Mesenchymal stem cell (in vitro differentiated cells and primary cell): ENCODE data around the gene RABAC1.
A peak's percentile ranks its signal among the peaks of the same experiment; 100 is the strongest.
"Not testable (repeated sequence)": the region's sequence is repeated elsewhere in the genome, so short reads cannot be mapped to it uniquely, and the experiment has no call there.

ENCODE experiments used
- DNase-seq: peaks from one replicate; pipeline ENCODE4 v3.0.0-alpha.2; 2013
- H2AFZ ChIP-seq: one replicate; pipeline ENCODE4 v1.6.1; 2013; ENCODE audit warnings: low read depth, mild to moderate bottlenecking, control low read depth, inconsistent platforms, low read length, moderate library complexity
- H2AK5ac ChIP-seq: 2 replicates; pipeline ENCODE4 v1.6.1; 2013; ENCODE audit warnings: low read length, moderate library complexity, mild to moderate bottlenecking, inconsistent platforms; ENCODE audit not compliant: severe bottlenecking
- H2BK120ac ChIP-seq: one replicate; pipeline ENCODE4 v1.6.1; 2013; ENCODE audit warnings: low read depth, mild to moderate bottlenecking, inconsistent platforms, low read length, moderate library complexity
- H2BK12ac ChIP-seq, 2 experiments: one replicate each; pipeline ENCODE4 v1.6.1; 2013; ENCODE audit warnings: inconsistent platforms in 2 of 2, low read length in 2 of 2, mild to moderate bottlenecking in 2 of 2, moderate library complexity in 2 of 2, control low read depth in 1 of 2
- H2BK15ac ChIP-seq: one replicate; pipeline ENCODE4 v1.6.1; 2013; ENCODE audit warnings: mild to moderate bottlenecking, low read depth, inconsistent platforms; ENCODE audit not compliant: poor library complexity, severe bottlenecking
- H2BK5ac ChIP-seq: 2 replicates; pipeline ENCODE4 v1.6.1; 2013; ENCODE audit warnings: low read depth, mild to moderate bottlenecking, low read length, control low read depth, inconsistent platforms; ENCODE audit not compliant: poor library complexity, severe bottlenecking
- H3K14ac ChIP-seq, 2 experiments: one replicate each; pipeline ENCODE4 v1.6.1; 2013; ENCODE audit warnings: inconsistent platforms in 2 of 2, low read length in 2 of 2, control low read depth in 1 of 2, mild to moderate bottlenecking in 1 of 2, moderate library complexity in 1 of 2
- H3K18ac ChIP-seq, 2 experiments: one replicate each; pipeline ENCODE4 v1.6.1; 2013; ENCODE audit warnings: inconsistent platforms in 2 of 2, low read length in 2 of 2, control low read depth in 1 of 2, low read depth in 1 of 2, mild to moderate bottlenecking in 1 of 2
- H3K23ac ChIP-seq, 2 experiments: one replicate each; pipeline ENCODE4 v1.6.1; 2013; ENCODE audit warnings: inconsistent platforms in 2 of 2, low read length in 2 of 2, mild to moderate bottlenecking in 2 of 2, moderate library complexity in 2 of 2, control low read depth in 1 of 2
- H3K27ac ChIP-seq: 2 replicates; pipeline ENCODE4 v1.5.1; 2013; ENCODE audit warnings: mild to moderate bottlenecking, moderate library complexity, low read length, control low read depth, inconsistent platforms; ENCODE audit not compliant: poor library complexity, severe bottlenecking
- H3K27me3 ChIP-seq, 2 experiments: 2 replicates each; pipeline versions ENCODE4 v1.6.1 to v1.7.0; 2013; ENCODE audit warnings: low read length in 2 of 2, mild to moderate bottlenecking in 2 of 2, moderate library complexity in 2 of 2, control low read depth in 1 of 2, inconsistent platforms in 1 of 2; ENCODE audit not compliant: control insufficient read depth in 1 of 2, insufficient read depth in 1 of 2
- H3K36me3 ChIP-seq, 2 experiments: 2 replicates each; pipeline versions ENCODE4 v1.6.1 to v1.7.0; 2013; ENCODE audit warnings: low read length in 2 of 2, control low read depth in 1 of 2, inconsistent platforms in 1 of 2, low read depth in 1 of 2, mild to moderate bottlenecking in 1 of 2; ENCODE audit not compliant: insufficient read depth in 2 of 2, control insufficient read depth in 1 of 2
- H3K4ac ChIP-seq, 2 experiments: one replicate each; pipeline ENCODE4 v1.6.1; 2013; ENCODE audit warnings: inconsistent platforms in 2 of 2, low read length in 2 of 2, mild to moderate bottlenecking in 2 of 2, moderate library complexity in 2 of 2, control low read depth in 1 of 2, low read depth in 1 of 2
- H3K4me1 ChIP-seq: 2 replicates; pipeline ENCODE4 v1.6.1; 2013; ENCODE audit warnings: low read depth, low read length, control low read depth; ENCODE audit not compliant: control insufficient read depth, insufficient read depth
- H3K4me2 ChIP-seq: 2 replicates; pipeline ENCODE4 v1.6.1; 2013; ENCODE audit warnings: low read length, mild to moderate bottlenecking, inconsistent platforms; ENCODE audit not compliant: poor library complexity, severe bottlenecking
- H3K4me3 ChIP-seq, 2 experiments: 2 replicates each; pipeline versions ENCODE4 v1.5.1 to v1.7.0; 2013; ENCODE audit warnings: low read length in 2 of 2, mild to moderate bottlenecking in 2 of 2, control low read depth in 1 of 2, low read depth in 1 of 2; ENCODE audit not compliant: insufficient read depth in 1 of 2
- H3K79me1 ChIP-seq: replicated peaks from 2 replicates; pipeline ENCODE4 v1.6.1; 2013; ENCODE audit warnings: mild to moderate bottlenecking, control low read depth, low read length, inconsistent platforms; ENCODE audit not compliant: poor library complexity, severe bottlenecking
- H3K9ac ChIP-seq: 2 replicates; pipeline ENCODE4 v1.7.0; 2013; ENCODE audit warnings: mild to moderate bottlenecking, low read length, moderate library complexity
- H3K9me3 ChIP-seq: 2 replicates; pipeline ENCODE4 v1.7.0; 2013; ENCODE audit warnings: mild to moderate bottlenecking, low read length; ENCODE audit not compliant: control insufficient read depth
- H4K8ac ChIP-seq: one replicate; pipeline ENCODE4 v1.6.1; 2013; ENCODE audit warnings: inconsistent platforms, mild to moderate bottlenecking, low read length, moderate library complexity
- H4K91ac ChIP-seq: one replicate; pipeline ENCODE4 v1.6.1; 2013; ENCODE audit warnings: mild to moderate bottlenecking, low read length, inconsistent platforms
- WGBS: methylation state at CpG from one replicate; pipeline ENCODE4 v1.1.7; 2013; ENCODE audit warnings: mixed read lengths; 5-methylcytosine and 5-hydroxymethylcytosine counted together

Gene RABAC1

DNA sequence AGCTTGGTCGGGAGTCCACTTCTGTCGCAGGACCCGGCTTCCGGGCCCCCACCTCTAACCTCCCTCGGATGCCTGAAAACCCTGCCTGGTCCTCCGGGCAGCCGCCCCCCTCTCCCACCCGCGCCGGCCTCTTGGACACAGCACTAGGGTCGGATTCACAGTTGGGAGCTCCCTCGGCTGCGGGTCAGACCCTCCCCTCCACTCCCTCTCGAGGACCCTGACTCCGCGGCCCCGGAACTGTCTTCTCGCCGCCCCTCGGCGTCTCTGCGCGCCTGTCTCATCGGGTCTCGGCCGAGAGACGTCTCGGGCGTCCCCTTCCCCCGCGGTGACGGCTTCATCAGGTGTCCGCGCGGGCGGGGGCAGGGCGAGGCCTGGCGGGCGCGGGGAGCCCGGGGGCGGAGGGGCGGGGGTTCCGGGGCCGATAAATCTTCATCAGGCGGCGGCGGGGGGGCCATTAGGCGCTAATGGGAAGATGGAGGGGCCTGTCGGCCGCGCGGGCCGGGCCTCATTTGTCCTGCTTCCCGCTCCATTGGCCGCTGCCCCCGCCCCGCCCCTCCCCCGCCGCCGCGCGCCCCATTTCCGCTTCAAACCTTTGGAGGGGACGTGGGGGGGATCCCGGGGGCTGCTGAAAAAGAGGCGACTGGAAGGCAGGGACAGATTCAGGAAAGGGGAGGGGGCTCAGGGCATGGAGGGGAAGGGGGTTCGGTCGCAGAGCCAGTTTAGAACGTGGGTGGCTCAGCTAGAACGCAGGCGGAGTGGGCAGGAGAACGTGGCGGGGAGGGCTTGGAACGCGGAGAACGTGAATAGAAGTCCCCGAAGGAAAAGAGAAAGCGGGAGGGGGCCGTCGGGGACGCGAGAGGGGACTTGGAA is 19.0 kb downstream of the RABAC1 start:
- Histone ChIP-seq H3K27me3 (peaks cover 20 to 23% of the 10 kb centered on the region in 2 experiments), H2BK120ac (peak overlapping the region; percentile 98), H3K18ac (peak overlapping the region; percentile 88 to 90), H2BK12ac (no peak overlapping the region), H2AFZ (peak overlapping the region; percentile 74), H4K8ac (peak overlapping the region; percentile 92), H3K9ac (peak overlapping the region; percentile 75), H3K9me3 (no peaks in the 10 kb centered on the region), H3K14ac (peak overlapping the region in 1 of 2 experiments; percentile 79), H3K23ac (peak overlapping the region in 1 of 2 experiments; percentile 92), H2BK15ac (peak overlapping the region; percentile 78), H3K4me3 (peak overlapping the region; percentile 62 to 74), H2BK5ac (no peak overlapping the region), H2AK5ac (no peak overlapping the region), H3K79me1 (no peaks in the 10 kb centered on the region), H4K91ac (peak overlapping the region; percentile 85), H3K4ac (peak overlapping the region; percentile 39 to 71), H3K4me1 (peaks cover 9% of the 10 kb centered on the region), H3K27ac (no peak overlapping the region), H3K4me2 (peak overlapping the region; percentile 96), H3K36me3 (no peaks in the 10 kb centered on the region)
- DNase-seq = peak; percentile 33
- 1% methylated on average over 69 of the region's 83 CpGs for WGBS

DNA sequence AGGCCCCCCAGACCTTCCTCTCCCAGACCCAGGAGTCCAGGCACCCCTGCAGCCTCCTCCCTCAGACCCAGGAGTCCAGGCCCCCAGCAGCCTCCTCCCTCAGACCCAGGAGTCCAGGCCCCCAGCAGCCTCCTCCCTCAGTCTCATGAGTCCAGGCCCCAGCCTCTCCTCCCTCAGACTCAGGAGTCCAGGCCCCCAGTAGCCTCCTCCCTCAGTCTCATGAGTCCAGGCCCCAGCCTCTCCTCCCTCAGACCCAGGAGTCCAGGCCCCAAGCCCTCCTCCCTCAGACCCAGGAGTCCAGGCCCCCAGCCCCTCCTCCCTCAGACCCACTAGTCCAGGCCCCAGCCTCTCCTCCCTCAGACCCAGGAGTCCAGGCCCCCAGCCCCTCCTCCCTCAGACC is 19.9 kb downstream of the RABAC1 start:
- H3K79me1 ChIP-seq, H3K4me2 ChIP-seq, H2AFZ ChIP-seq, H3K23ac ChIP-seq, H4K91ac ChIP-seq, H3K36me3 ChIP-seq, H3K27ac ChIP-seq, H3K9me3 ChIP-seq, H2AK5ac ChIP-seq, H3K4ac ChIP-seq, H2BK5ac ChIP-seq, H3K4me3 ChIP-seq, H2BK15ac ChIP-seq, H2BK12ac ChIP-seq, H4K8ac ChIP-seq, H3K18ac ChIP-seq, DNase-seq, H2BK120ac ChIP-seq, H3K4me1 ChIP-seq, H3K14ac ChIP-seq, H3K9ac ChIP-seq: not testable (repeated sequence)
- peaks cover 29 to 31% of the 10 kb centered on the region in 2 experiments for H3K27me3 ChIP-seq

DNA sequence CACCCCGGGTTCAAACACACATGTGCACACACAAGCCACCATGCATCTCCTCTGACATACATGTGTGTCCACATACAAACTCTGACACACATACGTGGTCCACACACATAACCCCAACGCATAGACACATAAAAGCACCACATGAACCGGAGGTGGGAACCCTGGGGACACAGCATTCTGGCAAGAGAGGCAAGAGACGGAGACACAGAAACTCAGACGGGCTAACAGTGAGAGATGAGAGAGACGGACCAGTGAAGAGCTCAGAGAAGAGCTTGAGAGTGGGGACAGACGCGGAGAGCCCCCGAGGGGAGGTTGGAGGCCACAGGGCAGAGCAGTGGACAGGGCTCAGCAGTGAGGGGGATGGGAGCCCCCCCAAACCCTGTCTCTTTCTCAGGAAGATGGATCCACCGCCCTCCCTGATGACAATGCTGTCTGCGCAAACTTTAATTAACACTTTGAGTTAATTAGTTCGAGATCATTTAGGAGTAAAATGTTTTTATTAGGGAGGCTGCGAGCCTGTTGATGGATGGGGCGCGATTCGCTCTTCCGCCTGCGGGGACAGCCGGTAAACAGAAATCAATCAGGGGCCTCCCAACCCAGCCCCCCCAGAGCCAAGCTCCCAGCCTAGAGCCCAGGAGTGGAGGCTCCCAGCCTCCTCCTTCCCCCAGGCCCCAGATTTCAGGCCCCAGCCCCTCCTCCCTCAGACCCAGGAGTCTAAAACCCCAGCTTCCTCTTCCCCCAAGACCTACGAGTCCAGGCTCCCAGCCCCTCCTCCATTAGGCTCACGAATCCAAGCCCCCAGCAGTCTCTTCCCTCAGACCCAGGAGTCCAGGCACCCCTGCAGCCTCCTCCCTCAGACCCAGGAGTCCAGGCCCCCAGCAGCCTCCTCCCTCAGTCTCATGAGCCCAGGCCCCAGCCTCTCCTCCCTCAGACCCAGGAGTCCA is 21.3 kb downstream of the RABAC1 start:
- Histone ChIP-seq H3K9ac (no peak overlapping the region), H3K27ac (no peak overlapping the region), H3K23ac (no peak overlapping the region), H3K36me3 (no peaks in the 10 kb centered on the region), H3K4me3 (no peak overlapping the region), H3K4ac (no peak overlapping the region), H3K4me1 (peaks cover 9% of the 10 kb centered on the region), H2AFZ (no peak overlapping the region), H2BK5ac (no peak overlapping the region), H2BK12ac (no peak overlapping the region), H3K27me3 (peaks cover 41 to 43% of the 10 kb centered on the region in 2 experiments), H4K91ac (no peak overlapping the region), H3K79me1 (no peaks in the 10 kb centered on the region), H3K4me2 (no peak overlapping the region), H2BK15ac (no peak overlapping the region), H2AK5ac (no peak overlapping the region), H3K18ac (no peak overlapping the region), H3K14ac (no peak overlapping the region), H4K8ac (peak overlapping the region; percentile 39), H3K9me3 (no peaks in the 10 kb centered on the region), H2BK120ac (no peak overlapping the region)
- 50% methylated on average over 21 of the region's 22 CpGs for WGBS
- no peak for DNase-seq

DNA sequence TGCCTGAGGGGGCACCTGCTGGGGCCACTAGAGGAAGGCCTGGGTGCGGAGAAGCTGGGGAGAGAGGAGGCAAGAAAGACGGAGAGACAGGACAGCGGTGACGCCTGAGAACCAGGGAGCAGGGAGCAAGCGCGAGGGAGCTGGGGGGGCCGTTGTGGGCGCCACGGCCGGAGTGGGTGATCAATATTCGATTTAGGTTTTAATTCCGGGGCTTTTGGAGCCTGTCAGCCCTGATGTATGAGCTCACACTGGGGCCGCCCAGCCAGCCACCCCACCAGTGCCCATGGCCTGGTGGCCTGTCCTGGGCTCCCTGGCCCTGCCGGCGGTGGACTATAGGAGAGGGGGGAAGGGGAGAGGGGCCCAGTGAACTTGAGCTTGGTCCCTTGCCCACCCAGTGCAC is 22.2 kb downstream of the RABAC1 start:
- Histone ChIP-seq H3K4me3 (no peak overlapping the region), H2BK5ac (no peak overlapping the region), H4K91ac (no peak overlapping the region), H2AFZ (no peak overlapping the region), H3K27ac (no peak overlapping the region), H3K14ac (no peak overlapping the region), H2BK15ac (no peak overlapping the region), H3K23ac (no peak overlapping the region), H3K79me1 (no peaks in the 10 kb centered on the region), H2BK120ac (no peak overlapping the region), H2BK12ac (no peak overlapping the region), H3K9me3 (no peaks in the 10 kb centered on the region), H3K4ac (no peak overlapping the region), H2AK5ac (no peak overlapping the region), H3K9ac (no peak overlapping the region), H3K4me1 (peaks cover 9% of the 10 kb centered on the region), H3K27me3 (peaks cover 49 to 52% of the 10 kb centered on the region in 2 experiments), H3K18ac (no peak overlapping the region), H3K36me3 (no peaks in the 10 kb centered on the region), H3K4me2 (no peak overlapping the region), H4K8ac (no peak overlapping the region)
- WGBS = 79% methylated on average over 14 of the region's 15 CpGs
- DNase-seq = no peak
